Ascending aorta (tissue), 2 donors: ENCODE measurements around the gene MAFB. TPM values are rescaled to one million over a fixed set of nuclear protein-coding genes. Genes with fewer than 3 reads are reported as not detected.

Experiments
- DNase-seq, 2 donors: peaks; one replicate each; pipeline ENCODE4 v3.0.0-alpha.2; 2019; ENCODE audit warnings: low spot score in 2 of 2
- H3K27ac ChIP-seq, 2 donors: fragments of 200-600 bp; sonication (generic); one replicate each; pipeline ENCODE4 v1.5.1; 2016 to 2017; ENCODE audit warnings: mild to moderate bottlenecking in 1 of 2
- H3K27me3 ChIP-seq: fragments of 200-600 bp; sonication (generic); one replicate; pipeline ENCODE4 v1.5.1; 2017
- H3K36me3 ChIP-seq, 2 donors: fragments of 200-600 bp; sonication (generic); one replicate each; pipeline ENCODE4 v1.5.1; 2016
- H3K4me1 ChIP-seq, 2 donors: fragments of 200-600 bp; sonication (generic); one replicate each; pipeline ENCODE4 v1.5.1; 2016 to 2017; ENCODE audit warnings: mild to moderate bottlenecking in 1 of 2
- H3K4me3 ChIP-seq, 2 donors: fragments of 200-600 bp; sonication (generic); one replicate each; pipeline ENCODE4 v1.5.1; 2016 to 2017; ENCODE audit warnings: mild to moderate bottlenecking in 1 of 2
- H3K9me3 ChIP-seq, 2 donors: fragments of 200-600 bp; sonication (generic); one replicate each; pipeline ENCODE4 v1.5.1; 2016
- intact Hi-C: fragments of 100-400 bp; cut with DNase I; formaldehyde crosslinking; loops from one replicate; pipeline ENCODE4 v1.15.1; 2023
- total RNA-seq: library from RNA; depleted of rRNA; stranded (reverse); fragments of >200 nt; gene quantifications from one replicate; pipeline ENCODE4 v1.1.0, GENCODE V29; 2016
- TF ChIP-seq, protein P1 (sequence below), 3 experiments: fragments of 200-600 bp in 2 of 3; fragments of 450-650 bp in 1 of 3; sonication (generic) in 2 of 3; IDR thresholded peaks; one replicate each; pipeline ENCODE4 v1.5.1; 2016 to 2019; ENCODE audit warnings: antibody characterized with exemption in 3 of 3, mild to moderate bottlenecking in 1 of 3, moderate library complexity in 1 of 3

MAFB gene
- total RNA-seq, 1 donor from 2014 or later: 84.6 TPM

GRCh38 chr20:40675599-40676221, 13.3 kb downstream of the MAFB start:
- Histone ChIP-seq H3K27me3 (no peaks in the 10 kb centered on the region), H3K4me3 (no peak overlapping the region), H3K27ac (no peak overlapping the region), H3K9me3 (no peaks in the 10 kb centered on the region), H3K36me3 (no peaks in the 10 kb centered on the region), H3K4me1 (no peaks in the 10 kb centered on the region)
- intact Hi-C loops: no loop called here
- DNase-seq: no peak
- TF ChIP-seq, protein P1, sequence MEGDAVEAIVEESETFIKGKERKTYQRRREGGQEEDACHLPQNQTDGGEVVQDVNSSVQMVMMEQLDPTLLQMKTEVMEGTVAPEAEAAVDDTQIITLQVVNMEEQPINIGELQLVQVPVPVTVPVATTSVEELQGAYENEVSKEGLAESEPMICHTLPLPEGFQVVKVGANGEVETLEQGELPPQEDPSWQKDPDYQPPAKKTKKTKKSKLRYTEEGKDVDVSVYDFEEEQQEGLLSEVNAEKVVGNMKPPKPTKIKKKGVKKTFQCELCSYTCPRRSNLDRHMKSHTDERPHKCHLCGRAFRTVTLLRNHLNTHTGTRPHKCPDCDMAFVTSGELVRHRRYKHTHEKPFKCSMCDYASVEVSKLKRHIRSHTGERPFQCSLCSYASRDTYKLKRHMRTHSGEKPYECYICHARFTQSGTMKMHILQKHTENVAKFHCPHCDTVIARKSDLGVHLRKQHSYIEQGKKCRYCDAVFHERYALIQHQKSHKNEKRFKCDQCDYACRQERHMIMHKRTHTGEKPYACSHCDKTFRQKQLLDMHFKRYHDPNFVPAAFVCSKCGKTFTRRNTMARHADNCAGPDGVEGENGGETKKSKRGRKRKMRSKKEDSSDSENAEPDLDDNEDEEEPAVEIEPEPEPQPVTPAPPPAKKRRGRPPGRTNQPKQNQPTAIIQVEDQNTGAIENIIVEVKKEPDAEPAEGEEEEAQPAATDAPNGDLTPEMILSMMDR (IDR thresholded peaks at IDR 0.05): no peak

- Histone ChIP-seq H3K27ac (no peak overlapping the region), H3K36me3 (no peaks in the 10 kb centered on the region), H3K4me1 (no peaks in the 10 kb centered on the region), H3K4me3 (no peak overlapping the region), H3K27me3 (no peaks in the 10 kb centered on the region), H3K9me3 (no peaks in the 10 kb centered on the region)
- intact Hi-C loops: no loop called here
- TF ChIP-seq, protein P1 (IDR thresholded peaks at IDR 0.05): no peak
- DNase-seq: no peak
These were observed 15.6 kb downstream of the MAFB start for GRCh38 chr20:40673442-40673841.

GRCh38 chr20:40672095-40672494, 16.9 kb downstream of the MAFB start:
- intact Hi-C loops: no loop called here
- TF ChIP-seq, protein P1 (IDR thresholded peaks at IDR 0.05): no peak
- no peak overlapping the region for H3K27ac ChIP-seq

GRCh38 chr20:40670253-40670652, 18.8 kb downstream of the MAFB start:
- Histone ChIP-seq H3K4me1 (no peaks in the 10 kb centered on the region), H3K9me3 (no peaks in the 10 kb centered on the region), H3K27ac (no peak overlapping the region), H3K4me3 (no peak overlapping the region), H3K27me3 (no peaks in the 10 kb centered on the region), H3K36me3 (no peaks in the 10 kb centered on the region)
- TF ChIP-seq, protein P1 (IDR thresholded peaks at IDR 0.05): no peak
- no peak for DNase-seq
- intact Hi-C loops: no loop called here

More at GRCh38 chr20:40672095-40672494, 16.9 kb downstream of the MAFB start:
- Histone ChIP-seq H3K36me3 (no peaks in the 10 kb centered on the region), H3K9me3 (no peaks in the 10 kb centered on the region), H3K4me3 (no peak overlapping the region), H3K4me1 (no peaks in the 10 kb centered on the region), H3K27me3 (no peaks in the 10 kb centered on the region)
- DNase-seq: no peak

- no peaks in the 10 kb centered on the region for H3K36me3 ChIP-seq
- no peak for DNase-seq
- H3K9me3 ChIP-seq: no peaks in the 10 kb centered on the region
- H3K4me3 ChIP-seq: no peak overlapping the region
- TF ChIP-seq, protein P1 (IDR thresholded peaks at IDR 0.05): no peak
- no peak overlapping the region for H3K27ac ChIP-seq
- no peaks in the 10 kb centered on the region for H3K4me1 ChIP-seq
- no peaks in the 10 kb centered on the region for H3K27me3 ChIP-seq
- intact Hi-C loops: loop anchor here (10.0 kb wide), 1 partner anchor 55 kb away; no protein-coding TSS in a partner anchor
These were observed 19.3 kb downstream of the MAFB start for GRCh38 chr20:40669692-40670091.
